Mammary epithelial cell (primary cell): Measurements from ENCODE around the gene CBX3.

ENCODE experiments used
- EZH2 ChIP-seq: IDR thresholded peaks from 2 replicates; pipeline ENCODE4 v1.6.1; 2012; ENCODE audit warnings: low read length, inconsistent platforms, borderline replicate concordance
- TF ChIP-seq, protein P1 (sequence below), 2 donors: IDR thresholded peaks in 1 of 2; conservative IDR thresholded peaks in 1 of 2; 2 replicates each; pipeline ENCODE4 v1.5.1; 2011 to 2012; ENCODE audit warnings: inconsistent platforms in 2 of 2, low read length in 2 of 2, mild to moderate bottlenecking in 2 of 2, control low read depth in 1 of 2, low read depth in 1 of 2; ENCODE audit not compliant: insufficient read depth in 1 of 2; ENCODE audit errors: extremely low read depth in 1 of 2

DNA sequence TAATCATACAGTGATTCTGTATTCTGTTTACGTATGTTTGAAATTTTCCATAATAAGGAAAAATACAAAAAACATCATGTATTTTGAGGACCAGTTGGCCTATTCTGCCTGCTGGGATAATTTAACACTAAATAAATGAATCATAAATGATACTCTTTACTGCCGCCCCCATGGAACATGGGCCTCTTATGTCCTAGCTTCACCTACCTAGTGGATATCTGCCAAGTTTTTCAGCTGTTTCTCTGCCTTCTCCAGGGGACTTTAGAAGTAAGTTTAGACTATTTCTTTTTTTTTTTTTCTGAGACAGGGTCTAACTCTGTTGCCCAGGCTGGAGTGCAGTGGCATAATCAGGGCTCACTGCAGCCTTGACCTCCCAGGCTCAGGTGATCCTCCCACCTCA lies 39.1 kb upstream of the CBX3 start:
- TF ChIP-seq, protein P1, sequence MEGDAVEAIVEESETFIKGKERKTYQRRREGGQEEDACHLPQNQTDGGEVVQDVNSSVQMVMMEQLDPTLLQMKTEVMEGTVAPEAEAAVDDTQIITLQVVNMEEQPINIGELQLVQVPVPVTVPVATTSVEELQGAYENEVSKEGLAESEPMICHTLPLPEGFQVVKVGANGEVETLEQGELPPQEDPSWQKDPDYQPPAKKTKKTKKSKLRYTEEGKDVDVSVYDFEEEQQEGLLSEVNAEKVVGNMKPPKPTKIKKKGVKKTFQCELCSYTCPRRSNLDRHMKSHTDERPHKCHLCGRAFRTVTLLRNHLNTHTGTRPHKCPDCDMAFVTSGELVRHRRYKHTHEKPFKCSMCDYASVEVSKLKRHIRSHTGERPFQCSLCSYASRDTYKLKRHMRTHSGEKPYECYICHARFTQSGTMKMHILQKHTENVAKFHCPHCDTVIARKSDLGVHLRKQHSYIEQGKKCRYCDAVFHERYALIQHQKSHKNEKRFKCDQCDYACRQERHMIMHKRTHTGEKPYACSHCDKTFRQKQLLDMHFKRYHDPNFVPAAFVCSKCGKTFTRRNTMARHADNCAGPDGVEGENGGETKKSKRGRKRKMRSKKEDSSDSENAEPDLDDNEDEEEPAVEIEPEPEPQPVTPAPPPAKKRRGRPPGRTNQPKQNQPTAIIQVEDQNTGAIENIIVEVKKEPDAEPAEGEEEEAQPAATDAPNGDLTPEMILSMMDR (conservative IDR thresholded peaks at IDR 0.05 in 1 of 2, IDR thresholded peaks at IDR 0.05 in 1 of 2; ENCODE audit: extremely low read depth in 1 of 2, insufficient read depth in 1 of 2, low read depth in 1 of 2, low read length in 2 of 2): no peak
- no peak for TF ChIP-seq EZH2
